Inflammatory macrophage treated with lipopolysaccharide for 1 hour (primary cell): ENCODE results near the gene PDPK1.

Experiments used
- DNase-seq, 2 donors: peaks; one replicate each; pipeline ENCODE4 v3.0.0-alpha.2; 2020 to 2022

PDPK1 gene

GRCh38 chr16:2507665-2508064 is 30.2 kb upstream of the PDPK1 start:
- DNase-seq, result peak; percentile 75 to 77

GRCh38 chr16:2508722-2509400 is 29.0 kb upstream of the PDPK1 start:
- no peak for DNase-seq

GRCh38 chr16:2511128-2511800 is 26.6 kb upstream of the PDPK1 start:
- peak in 1 of 2 donors; percentile 34 for DNase-seq

GRCh38 chr16:2511996-2512734 is 25.7 kb upstream of the PDPK1 start:
- no peak for DNase-seq

GRCh38 chr16:2512735-2513404 is 25.0 kb upstream of the PDPK1 start:
- no peak for DNase-seq

GRCh38 chr16:2513405-2514332 is 24.2 kb upstream of the PDPK1 start, which contains the start of gene ATP6V0C:
ATP6V0C (plus strand) TSS chr16:2513952; CDS start chr16:2514104, 152 bp downstream.
- peak; percentile 84 to 95 for DNase-seq

- DNase-seq, result peak in 1 of 2 donors; percentile 42
Measured at GRCh38 chr16:2514333-2515179, 23.3 kb upstream of the PDPK1 start.

GRCh38 chr16:2515180-2515851 is 22.5 kb upstream of the PDPK1 start:
- DNase-seq, result peak in 1 of 2 donors; percentile 44

- DNase-seq, result peak; percentile 72
Measured at GRCh38 chr16:2516391-2517240, 21.2 kb upstream of the PDPK1 start.

- DNase-seq, result no peak
Measured at GRCh38 chr16:2517954-2518605, 19.7 kb upstream of the PDPK1 start.

GRCh38 chr16:2518823-2519710 is 18.8 kb upstream of the PDPK1 start:
- no peak for DNase-seq

GRCh38 chr16:2519711-2520080 is 18.1 kb upstream of the PDPK1 start:
- DNase-seq, result no peak

- peak; percentile 82 to 87 for DNase-seq
Measured at GRCh38 chr16:2520097-2520783, 17.6 kb upstream of the PDPK1 start, which contains the start of gene AMDHD2. AMDHD2 (plus strand) TSS chr16:2520371; CDS start chr16:2520459, 88 bp downstream.

GRCh38 chr16:2520784-2521531 is 16.9 kb upstream of the PDPK1 start:
- no peak for DNase-seq

- DNase-seq, result no peak
Measured at GRCh38 chr16:2523801-2524231, 14.0 kb upstream of the PDPK1 start.

- DNase-seq, result no peak
Measured at GRCh38 chr16:2524339-2524938, 13.4 kb upstream of the PDPK1 start.
